D721Med (cell line): ENCODE measurements around the gene CYTH2.
A peak's percentile ranks its signal among the peaks of the same experiment; 100 is the strongest.

Experiments used
- DNase-seq: peaks from one replicate; pipeline ENCODE4 v3.0.0; 2011; ENCODE audit warnings: low spot score; ENCODE audit not compliant: insufficient read length
- FAIRE-seq: peaks from 2 replicates; lab custom pipeline; 2011; peaks lifted over from hg19 to GRCh38; lab: Jason Lieb, UNC
- CTCF ChIP-seq: IDR thresholded peaks from 2 replicates; pipeline ENCODE4 v1.5.1; 2012; ENCODE audit warnings: mild to moderate bottlenecking, control low read depth; ENCODE audit not compliant: insufficient read depth; ENCODE audit errors: missing control alignments

The CYTH2 gene

DNA sequence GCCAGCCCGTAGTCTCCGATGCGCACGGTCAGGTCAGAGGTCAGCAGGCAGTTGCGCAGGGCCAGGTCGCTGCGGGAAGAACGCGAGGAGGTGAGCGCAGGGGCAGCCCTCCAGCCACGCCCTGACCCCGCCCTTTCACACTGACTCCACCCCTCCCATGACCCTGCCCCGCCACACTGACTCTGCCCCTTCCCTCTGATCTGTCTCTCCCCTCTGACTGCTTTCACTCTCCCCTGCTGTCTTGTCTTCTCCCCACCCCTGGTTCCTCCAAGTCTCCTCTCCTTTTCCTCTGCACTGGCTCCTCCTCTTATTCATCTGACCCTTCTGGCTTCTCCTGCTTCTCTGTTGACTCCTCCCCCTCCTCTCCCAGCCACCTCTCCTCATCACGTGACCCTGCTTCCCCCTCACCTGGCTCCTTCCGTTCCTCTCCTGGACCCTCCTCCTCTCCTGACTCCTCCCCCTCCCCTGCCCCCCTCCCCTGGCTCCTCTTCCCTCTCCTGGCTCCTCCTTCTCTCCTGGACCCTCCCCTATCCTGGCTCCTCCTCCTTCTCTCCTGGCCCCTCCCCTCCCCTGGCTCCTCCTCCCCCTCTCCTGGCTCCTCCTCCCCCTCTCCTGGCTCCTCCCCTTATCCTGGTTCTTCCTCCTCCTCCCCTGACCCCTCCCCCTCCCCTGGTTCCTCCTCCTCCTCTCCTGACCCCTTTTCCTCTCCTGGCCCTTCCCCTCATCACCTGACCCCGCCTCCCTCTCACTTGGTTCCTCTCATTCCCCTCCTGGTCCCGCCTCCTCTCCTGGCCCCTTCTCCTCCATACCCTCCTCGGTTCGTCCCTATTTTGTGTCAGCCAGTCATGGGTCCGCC, 32.6 kb downstream of the CYTH2 start:
- TF ChIP-seq CTCF, result no peak
- FAIRE-seq (no peak), DNase-seq (no peak)

DNA sequence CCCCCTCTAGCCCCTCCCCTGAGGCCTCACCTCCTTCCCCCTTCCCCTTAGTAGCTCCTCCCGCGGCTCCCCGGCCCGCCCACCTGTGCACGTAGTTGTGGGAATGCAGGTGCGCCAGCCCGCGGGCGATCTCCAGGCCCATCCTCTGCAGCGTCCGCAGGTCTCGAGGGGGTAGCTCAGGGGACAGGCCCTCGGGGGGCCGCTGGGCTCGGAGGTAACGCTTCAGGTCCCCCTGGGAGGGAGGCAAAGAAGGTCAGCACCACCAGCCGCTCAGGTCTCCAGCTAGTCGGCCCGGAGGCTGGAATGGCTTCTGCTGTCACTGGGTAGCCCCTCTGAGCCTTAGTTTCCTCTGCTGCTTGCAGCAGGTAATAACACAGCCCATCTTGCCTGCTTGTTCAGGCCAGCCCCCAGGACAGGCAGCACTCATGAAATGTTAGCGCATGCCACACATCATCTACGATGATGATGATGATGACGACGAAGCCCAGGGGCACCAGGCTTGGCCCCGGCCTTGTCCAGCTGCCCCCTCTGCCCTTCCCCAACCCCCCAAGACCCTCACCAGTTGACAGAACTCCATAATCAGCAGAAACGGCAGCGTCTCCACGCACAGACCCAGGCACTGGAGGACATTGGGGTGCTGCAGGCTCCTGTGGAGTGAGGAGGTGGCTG, 33.3 kb downstream of the CYTH2 start:
- DNase-seq (no peak), FAIRE-seq (no peak)
- TF ChIP-seq CTCF, result no peak

- peak; percentile 48 for TF ChIP-seq CTCF
- no peak for DNase-seq
- no peak for FAIRE-seq
These were observed 37.1 kb downstream of the CYTH2 start for GRCh38 chr19:48506138-48506733.

- DNase-seq, result no peak
- no peak for FAIRE-seq
- TF ChIP-seq CTCF, result no peak
These were observed 38.8 kb downstream of the CYTH2 start for GRCh38 chr19:48507911-48508439.

GRCh38 chr19:48508729-48509411, 39.7 kb downstream of the CYTH2 start:
- DNase-seq, result no peak
- TF ChIP-seq CTCF, result no peak
- no peak for FAIRE-seq

GRCh38 chr19:48509467-48510194, 40.5 kb downstream of the CYTH2 start:
- DNase-seq (no peak), FAIRE-seq (no peak)
- TF ChIP-seq CTCF, result no peak
